IMR-90 (cell line): ENCODE results near the gene NTSR1. TPM values are rescaled to one million over a fixed set of nuclear protein-coding genes. Genes with fewer than 3 reads are reported as not detected.

Experiments used
- ATAC-seq: fragments of 200-7000 bp; cut with Tn5 transposase; 2 replicates; pipeline ENCODE4 v1.9.1; 2020; ENCODE audit warnings: low read depth, mild to moderate bottlenecking, moderate library complexity
- BruUV-seq: library from RNA; stranded (reverse); fragments of 400-500 nt; replicated peaks from 2 replicates; lab custom pipeline; 2021; lab: Mats Ljungman, UMichigan
- CTCF ChIA-PET: fragments of 300-600 bp; formaldehyde crosslinking; extraction: SDS; loops from one replicate; lab custom pipeline; 2021; ENCODE audit warnings: antibody characterized with exemption; lab: Yijun Ruan, JAX
- POLR2A ChIA-PET: fragments of 300-600 bp; sonication (Branson Sonifier 250); formaldehyde crosslinking; loops from one replicate; lab custom pipeline; 2022; ENCODE audit warnings: antibody characterized with exemption; ENCODE audit not compliant: unreplicated experiment; lab: Charles Lee
- DNase-seq: peaks from one replicate; pipeline ENCODE4 v3.0.0; 2013
- H2AFZ ChIP-seq: replicated peaks from 2 replicates; pipeline ENCODE3; 2013; ENCODE audit warnings: low read length, mild to moderate bottlenecking; ENCODE audit not compliant: poor library complexity
- H2AK5ac ChIP-seq: 2 replicates; pipeline ENCODE4 v1.6.1; 2013; ENCODE audit warnings: low read depth, low read length, inconsistent platforms
- H2AK9ac ChIP-seq: replicated peaks from 2 replicates; pipeline ENCODE3; 2013; ENCODE audit warnings: mild to moderate bottlenecking, low read depth, low read length, moderate library complexity; ENCODE audit not compliant: poor library complexity
- H2BK120ac ChIP-seq: 2 replicates; pipeline ENCODE4 v1.6.1; 2013; ENCODE audit warnings: low read depth, low read length, inconsistent platforms
- H2BK15ac ChIP-seq: 3 replicates; pipeline ENCODE4 v1.6.1; 2013; ENCODE audit warnings: low read depth, low read length, inconsistent platforms
- H2BK20ac ChIP-seq: 2 replicates; pipeline ENCODE4 v1.6.1; 2013; ENCODE audit warnings: low read depth, mild to moderate bottlenecking, inconsistent platforms, low read length, moderate library complexity
- H2BK5ac ChIP-seq: 2 replicates; pipeline ENCODE4 v1.6.1; 2013; ENCODE audit warnings: mild to moderate bottlenecking, low read depth, low read length, inconsistent platforms; ENCODE audit not compliant: poor library complexity, severe bottlenecking
- H3K14ac ChIP-seq: replicated peaks from 2 replicates; pipeline ENCODE4 v1.6.1; 2013; ENCODE audit warnings: low read depth, low read length, inconsistent platforms
- H3K18ac ChIP-seq: 2 replicates; pipeline ENCODE4 v1.6.1; 2013; ENCODE audit warnings: low read depth, low read length, control low read depth
- H3K23ac ChIP-seq: 2 replicates; pipeline ENCODE4 v1.6.1; 2013; ENCODE audit warnings: low read depth, low read length, inconsistent platforms
- H3K27ac ChIP-seq: 2 replicates; pipeline ENCODE4 v1.5.1; 2013; ENCODE audit warnings: mild to moderate bottlenecking, control low read depth, low read length; ENCODE audit not compliant: insufficient read depth
- H3K27me3 ChIP-seq: 2 replicates; pipeline ENCODE4 v1.6.1; 2013; ENCODE audit warnings: low read length; ENCODE audit not compliant: control insufficient read depth, insufficient read depth
- H3K36me3 ChIP-seq: 2 replicates; pipeline ENCODE4 v1.6.1; 2013; ENCODE audit warnings: low read length, mixed read lengths; ENCODE audit not compliant: control insufficient read depth, insufficient read depth
- H3K4ac ChIP-seq: 2 replicates; pipeline ENCODE4 v1.6.1; 2013; ENCODE audit warnings: low read depth, low read length, inconsistent platforms
- H3K4me1 ChIP-seq: 2 replicates; pipeline ENCODE4 v1.6.1; 2013; ENCODE audit warnings: low read length, mixed read lengths; ENCODE audit not compliant: control insufficient read depth, insufficient read depth
- H3K4me2 ChIP-seq: 2 replicates; pipeline ENCODE4 v1.6.1; 2013; ENCODE audit warnings: low read depth, mild to moderate bottlenecking, control low read depth, low read length, moderate library complexity
- H3K4me3 ChIP-seq: 2 replicates; pipeline ENCODE4 v1.5.1; 2013; ENCODE audit warnings: low read depth, mild to moderate bottlenecking, control low read depth, low read length, moderate library complexity; ENCODE audit not compliant: insufficient read depth
- H3K56ac ChIP-seq: 2 replicates; pipeline ENCODE4 v1.6.1; 2013; ENCODE audit warnings: low read length, inconsistent platforms; ENCODE audit not compliant: insufficient read depth; ENCODE audit errors: extremely low read depth
- H3K79me1 ChIP-seq, 2 experiments: 2 replicates each; pipeline ENCODE4 v1.6.1; 2013; ENCODE audit warnings: low read length in 2 of 2, inconsistent platforms in 1 of 2, low read depth in 1 of 2
- H3K9ac ChIP-seq: 2 replicates; pipeline ENCODE4 v1.6.1; 2013; ENCODE audit warnings: low read depth, low read length, control low read depth
- H3K9me1 ChIP-seq: 2 replicates; pipeline ENCODE4 v1.6.1; 2013; ENCODE audit warnings: low read length, inconsistent platforms; ENCODE audit not compliant: insufficient read depth
- H3K9me3 ChIP-seq: 2 replicates; pipeline ENCODE4 v1.6.1; 2013; ENCODE audit warnings: low read length; ENCODE audit not compliant: control insufficient read depth, insufficient read depth
- H4K20me1 ChIP-seq: 2 replicates; pipeline ENCODE4 v1.6.1; 2013; ENCODE audit warnings: low read length, inconsistent platforms; ENCODE audit not compliant: insufficient read depth
- H4K5ac ChIP-seq: 2 replicates; pipeline ENCODE4 v1.6.1; 2013; ENCODE audit warnings: mild to moderate bottlenecking, low read depth, low read length, control low read depth
- H4K8ac ChIP-seq, 2 experiments: 2 replicates each; pipeline ENCODE4 v1.6.1; 2013; ENCODE audit warnings: low read depth in 2 of 2, low read length in 2 of 2, control low read depth in 1 of 2, inconsistent platforms in 1 of 2
- H4K91ac ChIP-seq: 2 replicates; pipeline ENCODE4 v1.6.1; 2013; ENCODE audit warnings: low read depth, low read length, inconsistent platforms; ENCODE audit not compliant: insufficient read depth
- CHD1 ChIP-seq: IDR thresholded peaks from 2 replicates; pipeline ENCODE4 v1.6.1; 2012; ENCODE audit warnings: low read depth, low read length, improper control_type of control experiment
- CTCF ChIP-seq: conservative IDR thresholded peaks from 2 replicates; pipeline ENCODE4 v1.5.1; 2012; ENCODE audit warnings: mild to moderate bottlenecking, low read depth, low read length, improper control_type of control experiment
- MXI1 ChIP-seq: IDR thresholded peaks from 2 replicates; pipeline ENCODE4 v1.6.1; 2012; ENCODE audit warnings: low read depth, mild to moderate bottlenecking, low read length, moderate library complexity, borderline replicate concordance
- NFE2L2 ChIP-seq: fragments of 150-350 bp; IDR thresholded peaks from 2 replicates; pipeline ENCODE4 v1.6.1; 2016; ENCODE audit warnings: low read depth, mild to moderate bottlenecking, low read length
- POLR2A ChIP-seq: IDR thresholded peaks from 2 replicates; pipeline ENCODE4 v1.6.1; 2012; ENCODE audit warnings: mild to moderate bottlenecking, low read depth, low read length
- RFX5 ChIP-seq: IDR thresholded peaks from 2 replicates; pipeline ENCODE4 v1.8.0; 2012; ENCODE audit warnings: low read depth, mild to moderate bottlenecking, low read length, moderate library complexity
- WGBS, 2 experiments: methylation state at CpG; one replicate each; pipeline versions ENCODE4 v1.1.5 to v1.1.7; 2013; ENCODE audit warnings: missing lambda C conversion rate in 2 of 2; ENCODE audit not compliant: insufficient read length in 1 of 2; ENCODE audit errors: extremely low coverage in 2 of 2; 5-methylcytosine and 5-hydroxymethylcytosine counted together
- dilution Hi-C: fragments of 300-500 bp; cut with HindIII; formaldehyde crosslinking; loops from one replicate; pipeline ENCODE4 v1.14.3; 2018; ENCODE audit warnings: low sequenced_read_pairs; ENCODE audit not compliant: unreplicated experiment
- in situ Hi-C: fragments of 300-500 bp; cut with MboI; formaldehyde crosslinking; loops from 3 replicates; pipeline ENCODE4 v1.14.3; 2019; ENCODE audit warnings: low sequenced_read_pairs, inconsistent platforms, mixed read lengths
- intact Hi-C: fragments of 100-400 bp; cut with micrococcal nuclease; formaldehyde crosslinking; loops from 2 replicates; pipeline ENCODE4 v1.10.0; 2022
- polyA plus RNA-seq, 3 experiments: library from polyadenylated mRNA; depleted of rRNA; stranded (reverse); fragments of >200 nt; gene quantifications; 2 replicates each; pipeline ENCODE4 v1.2.3, GENCODE V29; 2012; ENCODE audit warnings: low replicate concordance in 1 of 3
- total RNA-seq: library from RNA; depleted of rRNA; stranded (reverse); fragments of >200 nt; gene quantifications from 2 replicates; pipeline ENCODE4 v1.2.3, GENCODE V29; 2012

The NTSR1 gene
- total and polyA plus RNA-seq, 2 of the 4 experiments (the other 2 are of a cell fraction): 0.54 to 1.8 TPM

- TF ChIP-seq RFX5: no peak
These were observed 70.2 kb downstream of the NTSR1 start (continued) for GRCh38 chr20:62778601-62779416.

GRCh38 chr20:62779417-62779685, 70.7 kb downstream of the NTSR1 start:
- Histone ChIP-seq H3K4me3 (no peak overlapping the region), H3K27me3 (peaks cover 3% of the 10 kb centered on the region; the same call in 1 of the 2 replicates), H3K9me3 (no peaks in the 10 kb centered on the region), H3K4ac (no peak overlapping the region), H2BK20ac (no peak overlapping the region), H3K14ac (no peak overlapping the region), H3K4me1 (no peaks in the 10 kb centered on the region), H3K4me2 (no peak overlapping the region), H3K56ac (no peak overlapping the region), H3K9me1 (no peaks in the 10 kb centered on the region; the same call in 1 of the 2 replicates), H2AK9ac (no peak overlapping the region), H4K91ac (no peak overlapping the region), H3K18ac (no peak overlapping the region), H3K27ac (no peak overlapping the region), H2AFZ (no peak overlapping the region), H4K8ac (no peak overlapping the region), H2BK120ac (no peak overlapping the region), H3K79me1 (no peaks in the 10 kb centered on the region), H2AK5ac (no peak overlapping the region), H3K9ac (no peak overlapping the region), H3K36me3 (no peaks in the 10 kb centered on the region), H2BK15ac (no peak overlapping the region), H4K20me1 (no peaks in the 10 kb centered on the region), H3K23ac (no peak overlapping the region), H2BK5ac (no peak overlapping the region), H4K5ac (no peak overlapping the region)
- WGBS, 2 experiments: 64% methylated on average over 3 of the region's 7 CpGs; no CpG with 5 or more reads in 1 of the 2 experiments
- no peak for TF ChIP-seq CTCF
- no peak for TF ChIP-seq MXI1
- no peak for TF ChIP-seq NFE2L2
- TF ChIP-seq POLR2A: no peak
- TF ChIP-seq CHD1: no peak
- in situ Hi-C loops: no loop called here
- CTCF ChIA-PET: interaction anchor here (0.6 to 2.1 kb wide), 2 partner anchors 12 to 108 kb away, joined by 4 to 8 read pairs; no protein-coding TSS in a partner anchor
- BruUV-seq: no TSS peak
- POLR2A ChIA-PET: no interaction called here
- intact Hi-C loops: no loop called here
- ATAC-seq (no peak), DNase-seq (no peak)
- dilution Hi-C loops: no loop called here
